ENCODE measurements around the gene MST1. TPM values are rescaled to one million over a fixed set of nuclear protein-coding genes. Genes with fewer than 3 reads are reported as not detected.

MST1 gene
- total RNA-seq, 3 donors from 2014 or later: 9.3 to 23.6 (median 21.2) TPM

GRCh38 chr3:49648354-49649019, 40.8 kb downstream of the MST1 start:
- no peaks in the 10 kb centered on the region for H3K4me1 ChIP-seq
- no peaks in the 10 kb centered on the region for H3K9me3 ChIP-seq
- intact Hi-C loops (cut with DNase I; ENCODE audit: low total_unique reads): no loop called here
- no peak overlapping the region for H3K4me3 ChIP-seq
- no peak for TF ChIP-seq POLR2A (IDR thresholded peaks at IDR 0.05)
- TF ChIP-seq POLR2AphosphoS5 (IDR thresholded peaks at IDR 0.05): no peak
- TF ChIP-seq CTCF (IDR thresholded peaks at IDR 0.05): no peak
- DNase-seq (ENCODE audit: low spot score in 2 of 2): no peak
- no peak overlapping the region for H3K27ac ChIP-seq
- no peaks in the 10 kb centered on the region for H3K27me3 ChIP-seq
- no peaks in the 10 kb centered on the region for H3K36me3 ChIP-seq

GRCh38 chr3:49647741-49648140, 41.5 kb downstream of the MST1 start:
- no peaks in the 10 kb centered on the region for H3K36me3 ChIP-seq
- no peaks in the 10 kb centered on the region for H3K4me1 ChIP-seq
- no peak overlapping the region for H3K4me3 ChIP-seq
- no peaks in the 10 kb centered on the region for H3K9me3 ChIP-seq
- no peaks in the 10 kb centered on the region for H3K27me3 ChIP-seq
- DNase-seq (ENCODE audit: low spot score in 2 of 2): no peak
- no peak overlapping the region for H3K27ac ChIP-seq
- no peak for TF ChIP-seq POLR2A (IDR thresholded peaks at IDR 0.05)
- intact Hi-C loops (cut with DNase I; ENCODE audit: low total_unique reads): no loop called here

GRCh38 chr3:49646236-49646635, 43.0 kb downstream of the MST1 start:
- no peak for TF ChIP-seq POLR2A (IDR thresholded peaks at IDR 0.05)
- no peak for TF ChIP-seq POLR2AphosphoS5 (IDR thresholded peaks at IDR 0.05)
- no peak for TF ChIP-seq CTCF (IDR thresholded peaks at IDR 0.05)
- H3K36me3 ChIP-seq: no peaks in the 10 kb centered on the region
- no peak for DNase-seq (ENCODE audit: low spot score in 2 of 2)
- no peaks in the 10 kb centered on the region for H3K4me1 ChIP-seq
- no peaks in the 10 kb centered on the region for H3K9me3 ChIP-seq
- intact Hi-C loops (cut with DNase I; ENCODE audit: low total_unique reads): no loop called here
- H3K4me3 ChIP-seq: no peak overlapping the region
- no peaks in the 10 kb centered on the region for H3K27me3 ChIP-seq
- H3K27ac ChIP-seq: no peak overlapping the region

GRCh38 chr3:49644684-49645083, 44.6 kb downstream of the MST1 start:
- intact Hi-C loops (cut with DNase I; ENCODE audit: low total_unique reads): no loop called here
- DNase-seq (ENCODE audit: low spot score in 2 of 2): no peak
- Histone ChIP-seq H3K27me3 (no peaks in the 10 kb centered on the region), H3K4me3 (no peak overlapping the region), H3K9me3 (no peaks in the 10 kb centered on the region), H3K36me3 (no peaks in the 10 kb centered on the region), H3K27ac (no peak overlapping the region), H3K4me1 (no peaks in the 10 kb centered on the region)
- no peak for TF ChIP-seq POLR2AphosphoS5 (IDR thresholded peaks at IDR 0.05)
- TF ChIP-seq CTCF (IDR thresholded peaks at IDR 0.05): no peak
- no peak for TF ChIP-seq POLR2A (IDR thresholded peaks at IDR 0.05)

GRCh38 chr3:49642708-49643145, 46.5 kb downstream of the MST1 start:
- no peaks in the 10 kb centered on the region for H3K36me3 ChIP-seq
- no peaks in the 10 kb centered on the region for H3K9me3 ChIP-seq
- H3K27me3 ChIP-seq: no peaks in the 10 kb centered on the region
- intact Hi-C loops (cut with DNase I; ENCODE audit: low total_unique reads): no loop called here
- H3K4me1 ChIP-seq: no peaks in the 10 kb centered on the region
- no peak for DNase-seq (ENCODE audit: low spot score in 2 of 2)
- H3K27ac ChIP-seq: no peak overlapping the region
- no peak overlapping the region for H3K4me3 ChIP-seq
- TF ChIP-seq POLR2A (IDR thresholded peaks at IDR 0.05): no peak
- no peak for TF ChIP-seq POLR2AphosphoS5 (IDR thresholded peaks at IDR 0.05)
- TF ChIP-seq CTCF (IDR thresholded peaks at IDR 0.05): no peak

Data from breast epithelium (tissue), 4 donors.